HL-60 (cell line): ENCODE measurements around the gene TBC1D22A.

Experiments used
- DNase-seq, 2 experiments: peaks; one replicate each; pipeline ENCODE4 v3.0.0-alpha.2; 2010 to 2020; ENCODE audit warnings: low read depth in 1 of 2, low spot score in 1 of 2
- H3K27ac ChIP-seq: fragments of 250-450 bp; sonication (Bioruptor Pico); replicated peaks from 2 replicates; pipeline ENCODE4 v1.5.1; 2020; ENCODE audit warnings: mild to moderate bottlenecking, moderate library complexity
- H3K27me3 ChIP-seq: fragments of 250-450 bp; sonication (Bioruptor Pico); 2 replicates; pipeline ENCODE4 v1.5.1; 2021; ENCODE audit warnings: mild to moderate bottlenecking, moderate library complexity; ENCODE audit not compliant: insufficient read depth, poor library complexity, severe bottlenecking
- H3K4me3 ChIP-seq: replicated peaks from 2 replicates; pipeline ENCODE4 v1.5.1; 2011; ENCODE audit warnings: mild to moderate bottlenecking, control low read depth, low read length; ENCODE audit not compliant: insufficient read depth
- CTCF ChIP-seq: IDR thresholded peaks from one replicate; pipeline ENCODE4 v1.5.1; 2011; ENCODE audit warnings: low read length, control low read depth, inconsistent platforms; ENCODE audit not compliant: insufficient read depth
- GABPA ChIP-seq: IDR thresholded peaks from 2 replicates; pipeline ENCODE4 v1.6.1; 2012; ENCODE audit warnings: low read depth
- POLR2AphosphoS5 ChIP-seq: IDR thresholded peaks from 2 replicates; pipeline ENCODE4 v1.6.1; 2012; ENCODE audit warnings: low read depth
- REST ChIP-seq: IDR thresholded peaks from 2 replicates; pipeline ENCODE4 v1.6.1; 2012; ENCODE audit warnings: low read depth; ENCODE audit not compliant: insufficient replicate concordance
- SPI1 ChIP-seq: IDR thresholded peaks from 2 replicates; pipeline ENCODE4 v1.6.1; 2012; ENCODE audit warnings: low read depth, mild to moderate bottlenecking, borderline replicate concordance

TBC1D22A gene

GRCh38 chr22:47031628-47031915 is 269.1 kb downstream of the TBC1D22A start:
- no peak for DNase-seq
- TF ChIP-seq GABPA (no peak), POLR2AphosphoS5 (no peak), CTCF (no peak)
- H3K27ac ChIP-seq: no peak overlapping the region
- H3K27me3 ChIP-seq: no peaks in the 10 kb centered on the region
- no peak overlapping the region for H3K4me3 ChIP-seq

GRCh38 chr22:47032091-47032943 is 269.9 kb downstream of the TBC1D22A start:
- no peak overlapping the region for H3K27ac ChIP-seq
- no peaks in the 10 kb centered on the region for H3K27me3 ChIP-seq
- H3K4me3 ChIP-seq: no peak overlapping the region
- TF ChIP-seq POLR2AphosphoS5 (no peak), REST (no peak), SPI1 (no peak), CTCF (no peak), GABPA (no peak)
- DNase-seq: no peak

- Histone ChIP-seq H3K4me3 (no peak overlapping the region), H3K27ac (no peak overlapping the region), H3K27me3 (no peaks in the 10 kb centered on the region)
- DNase-seq: no peak
- TF ChIP-seq REST (no peak), SPI1 (no peak), CTCF (no peak), GABPA (no peak), POLR2AphosphoS5 (no peak)
These were observed 270.7 kb downstream of the TBC1D22A start for GRCh38 chr22:47032956-47033647.

- Histone ChIP-seq H3K27ac (no peak overlapping the region), H3K4me3 (no peak overlapping the region), H3K27me3 (no peaks in the 10 kb centered on the region)
- DNase-seq: no peak
- no peak for TF ChIP-seq POLR2AphosphoS5
- no peak for TF ChIP-seq REST
- no peak for TF ChIP-seq CTCF
These were observed 271.2 kb downstream of the TBC1D22A start for GRCh38 chr22:47033648-47034000.
